OCI-LY3 (cell line): ENCODE measurements around the gene PRRT1.

ENCODE experiments used
- CTCF ChIP-seq: fragments of 200-600, 300-600 bp; sonication (generic); IDR thresholded peaks from 2 replicates; pipeline ENCODE4 v1.5.1; 2014; ENCODE audit warnings: antibody characterized with exemption, low read length, low read depth
- EZH2phosphoT487 ChIP-seq: fragments of 200-600 bp; shearing (Covaris generic); IDR thresholded peaks from 2 replicates; pipeline ENCODE4 v1.6.1; 2018; ENCODE audit warnings: antibody characterized with exemption, mixed run types, low read depth

GRCh38 chr6:32147401-32148132, 4.2 kb downstream of the PRRT1 start:
- no peak for TF ChIP-seq CTCF
- no peak for TF ChIP-seq EZH2phosphoT487
